GM10847 (cell line): Measurements from ENCODE around the gene DMTF1.

ENCODE experiments used
- POLR2A ChIP-seq: IDR thresholded peaks from 2 replicates; pipeline ENCODE4 v1.6.1; 2011; ENCODE audit not compliant: insufficient read length; ENCODE audit errors: extremely low read depth

Gene DMTF1

DNA sequence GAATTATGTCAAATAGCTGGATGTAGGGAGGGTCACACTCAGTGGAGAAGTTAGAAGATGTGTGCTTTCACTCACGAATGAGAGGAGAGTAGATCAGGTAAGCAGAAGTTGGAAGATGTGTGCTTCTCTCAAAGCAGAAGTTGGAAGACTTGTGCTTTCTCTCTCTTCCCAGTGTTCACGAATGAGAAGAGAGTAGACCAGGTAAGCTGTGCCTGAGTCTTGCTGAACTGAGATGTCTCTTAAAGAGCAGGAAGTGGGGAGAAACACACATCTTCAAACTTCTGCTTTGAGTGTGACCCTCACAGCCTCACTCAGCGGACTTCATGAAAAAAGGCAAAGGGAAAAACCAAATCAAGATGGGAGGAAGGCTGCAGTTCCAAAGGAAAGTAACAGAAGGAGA lies 74.2 kb downstream of the DMTF1 start:
- no peak for TF ChIP-seq POLR2A

DNA sequence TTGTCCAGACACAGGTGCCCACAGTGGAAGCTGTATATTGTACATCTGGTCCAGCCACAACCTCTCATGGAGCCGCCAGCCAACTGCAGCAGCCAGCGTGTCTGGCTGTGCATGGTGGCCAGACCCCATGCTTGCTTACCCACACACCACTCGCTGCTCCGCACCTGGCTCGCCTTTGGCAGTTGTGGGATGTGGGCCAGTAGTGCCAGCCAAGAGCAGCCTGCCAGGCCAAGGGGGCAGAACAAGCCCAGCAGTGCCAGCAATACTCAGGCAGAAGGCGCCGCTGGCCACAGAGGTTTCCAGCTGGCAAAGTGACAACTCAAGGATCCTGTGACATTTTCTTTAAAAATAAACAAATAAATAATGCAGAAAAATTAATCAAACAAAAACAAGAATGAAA lies 79.0 kb downstream of the DMTF1 start:
- TF ChIP-seq POLR2A, result no peak

DNA sequence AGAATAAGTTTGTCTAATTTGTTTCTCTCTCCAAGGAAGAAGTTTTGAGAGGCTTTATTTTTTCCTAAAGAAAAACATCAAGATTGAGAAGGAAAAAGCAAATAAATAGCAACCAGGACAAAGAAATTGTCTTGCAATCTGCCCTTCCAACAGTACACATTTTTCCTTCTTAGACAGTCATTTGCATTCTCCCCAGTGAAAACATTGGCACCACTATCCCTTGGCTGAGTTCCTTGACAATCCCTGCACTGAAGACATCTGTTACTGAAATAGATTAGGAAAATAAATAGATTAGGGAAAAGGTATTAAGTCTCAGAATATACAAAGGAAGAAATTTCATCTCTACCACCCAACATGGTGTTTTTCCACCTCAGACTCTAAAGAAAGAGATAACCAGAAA lies 79.5 kb downstream of the DMTF1 start:
- TF ChIP-seq POLR2A, result no peak

DNA sequence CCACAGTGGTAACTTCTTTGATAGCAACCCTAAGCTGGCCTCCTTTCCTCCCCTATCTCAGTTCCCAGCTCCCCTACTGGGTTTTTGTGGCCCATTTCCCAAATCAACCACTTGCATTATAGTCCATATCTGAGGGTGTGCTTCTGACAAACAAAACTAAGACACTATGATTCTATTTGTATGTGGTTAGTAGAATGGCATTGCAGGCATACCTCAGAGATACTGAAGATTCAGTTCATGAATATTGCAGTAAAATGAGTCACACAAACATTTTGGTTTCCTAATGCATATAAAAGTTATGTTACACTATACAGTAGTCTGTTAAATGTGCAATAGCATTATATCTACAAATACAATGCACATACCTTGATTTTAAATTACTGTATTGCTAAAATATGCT lies 82.7 kb downstream of the DMTF1 start:
- TF ChIP-seq POLR2A, result no peak
